Kidney epithelial cell (primary cell): ENCODE measurements around the gene COX6A1. TPM values are rescaled to one million over a fixed set of nuclear protein-coding genes. Genes with fewer than 3 reads are reported as not detected.

Experiments used
- DNase-seq: peaks from one replicate; pipeline ENCODE4 v3.0.0-alpha.2; 2010; ENCODE audit warnings: low read depth
- H3K27me3 ChIP-seq: 2 replicates; pipeline ENCODE4 v1.6.0; 2011; ENCODE audit warnings: low read length; ENCODE audit not compliant: control insufficient read depth, insufficient read depth
- H3K36me3 ChIP-seq: 2 replicates; pipeline ENCODE4 v1.5.1; 2011; ENCODE audit warnings: low read length; ENCODE audit not compliant: control insufficient read depth, insufficient read depth
- H3K4me3 ChIP-seq: 2 replicates; pipeline ENCODE4 v1.5.1; 2011; ENCODE audit warnings: low read depth, mild to moderate bottlenecking, control low read depth, low read length
- total RNA-seq: library from RNA; depleted of rRNA; stranded (reverse); fragments of >200 nt; gene quantifications from 2 replicates; pipeline ENCODE4 v1.2.3, GENCODE V29; 2015
- TF ChIP-seq, protein P1 (sequence below): IDR thresholded peaks from 2 replicates; pipeline ENCODE4 v1.5.1; 2011; ENCODE audit warnings: mild to moderate bottlenecking, moderate library complexity, low read length, control low read depth, inconsistent platforms; ENCODE audit not compliant: insufficient read depth, poor library complexity, severe bottlenecking

Gene COX6A1
- total RNA-seq, 1 donor from 2014 or later = 615 TPM

DNA sequence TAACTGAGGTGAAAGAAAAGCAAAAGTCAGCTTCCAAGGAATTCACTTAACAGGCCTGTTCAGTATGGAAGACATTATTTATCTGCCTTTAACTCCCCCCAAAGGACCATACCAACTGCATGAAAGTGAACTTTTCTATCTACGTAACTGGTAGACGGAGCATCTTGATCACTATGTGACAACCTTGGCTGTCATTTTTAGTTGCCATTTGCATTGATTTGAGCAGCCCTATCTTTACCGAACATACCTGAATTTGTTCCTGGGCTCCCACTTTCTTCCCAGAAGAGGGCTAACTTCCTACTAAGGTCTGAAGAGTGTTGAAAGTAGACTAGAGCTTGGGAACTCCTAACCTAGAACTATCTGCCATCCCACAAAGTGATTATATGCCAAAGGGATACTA lies 22.2 kb downstream of the COX6A1 start:
- H3K27me3 ChIP-seq = no peaks in the 10 kb centered on the region
- DNase-seq = no peak
- H3K36me3 ChIP-seq = peaks cover 3% of the 10 kb centered on the region
- no peak overlapping the region for H3K4me3 ChIP-seq
- TF ChIP-seq, protein P1, sequence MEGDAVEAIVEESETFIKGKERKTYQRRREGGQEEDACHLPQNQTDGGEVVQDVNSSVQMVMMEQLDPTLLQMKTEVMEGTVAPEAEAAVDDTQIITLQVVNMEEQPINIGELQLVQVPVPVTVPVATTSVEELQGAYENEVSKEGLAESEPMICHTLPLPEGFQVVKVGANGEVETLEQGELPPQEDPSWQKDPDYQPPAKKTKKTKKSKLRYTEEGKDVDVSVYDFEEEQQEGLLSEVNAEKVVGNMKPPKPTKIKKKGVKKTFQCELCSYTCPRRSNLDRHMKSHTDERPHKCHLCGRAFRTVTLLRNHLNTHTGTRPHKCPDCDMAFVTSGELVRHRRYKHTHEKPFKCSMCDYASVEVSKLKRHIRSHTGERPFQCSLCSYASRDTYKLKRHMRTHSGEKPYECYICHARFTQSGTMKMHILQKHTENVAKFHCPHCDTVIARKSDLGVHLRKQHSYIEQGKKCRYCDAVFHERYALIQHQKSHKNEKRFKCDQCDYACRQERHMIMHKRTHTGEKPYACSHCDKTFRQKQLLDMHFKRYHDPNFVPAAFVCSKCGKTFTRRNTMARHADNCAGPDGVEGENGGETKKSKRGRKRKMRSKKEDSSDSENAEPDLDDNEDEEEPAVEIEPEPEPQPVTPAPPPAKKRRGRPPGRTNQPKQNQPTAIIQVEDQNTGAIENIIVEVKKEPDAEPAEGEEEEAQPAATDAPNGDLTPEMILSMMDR = no peak

DNA sequence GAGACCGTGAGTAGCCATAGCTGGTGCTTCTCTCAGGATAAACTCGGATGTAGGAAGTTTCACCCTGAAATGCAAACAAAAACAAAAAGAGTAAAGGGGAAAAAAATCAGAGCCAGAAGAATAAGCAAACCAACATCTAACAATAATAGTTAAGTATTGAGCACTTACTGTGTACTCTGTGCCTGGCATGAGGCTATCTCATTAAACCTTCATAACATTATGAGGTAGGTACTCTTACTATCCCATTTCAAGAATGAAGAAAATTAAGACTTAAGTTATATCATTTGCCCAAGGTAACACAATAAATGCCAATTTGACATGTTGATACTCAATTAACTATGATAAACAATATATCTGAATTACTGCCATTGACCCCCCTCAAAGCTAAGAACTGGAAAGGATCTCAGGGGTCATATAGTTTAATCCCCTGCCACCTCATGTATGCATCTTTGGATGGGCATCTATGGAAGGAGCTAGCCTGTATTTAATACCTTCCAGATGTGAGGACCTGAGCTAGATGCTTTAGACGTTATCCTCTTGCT lies 24.3 kb downstream of the COX6A1 start:
- Histone ChIP-seq H3K27me3 (no peaks in the 10 kb centered on the region), H3K36me3 (peaks cover 3% of the 10 kb centered on the region), H3K4me3 (no peak overlapping the region)
- TF ChIP-seq, protein P1 = no peak
- DNase-seq = no peak

DNA sequence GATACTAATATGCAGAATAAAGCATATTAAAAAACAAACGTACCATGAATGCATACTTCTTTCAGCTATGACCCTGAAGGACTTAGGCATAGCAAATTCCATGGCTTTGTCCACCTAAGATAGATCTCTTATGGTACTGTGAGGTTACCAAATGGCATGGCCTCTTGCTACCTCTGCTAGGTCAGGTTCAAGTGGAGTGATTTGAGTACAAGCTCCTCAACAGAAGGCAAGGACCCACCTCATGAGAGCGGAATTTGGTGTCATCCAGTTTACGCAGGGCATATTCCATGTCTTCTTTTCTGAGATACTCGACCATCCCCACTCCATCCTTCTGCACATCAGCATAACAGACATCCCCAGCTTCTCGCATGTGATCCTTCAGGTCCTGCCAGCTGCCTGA lies 25.8 kb downstream of the COX6A1 start:
- H3K36me3 ChIP-seq = peaks cover 3% of the 10 kb centered on the region
- no peaks in the 10 kb centered on the region for H3K27me3 ChIP-seq
- no peak overlapping the region for H3K4me3 ChIP-seq
- TF ChIP-seq, protein P1 = no peak
- no peak for DNase-seq

DNA sequence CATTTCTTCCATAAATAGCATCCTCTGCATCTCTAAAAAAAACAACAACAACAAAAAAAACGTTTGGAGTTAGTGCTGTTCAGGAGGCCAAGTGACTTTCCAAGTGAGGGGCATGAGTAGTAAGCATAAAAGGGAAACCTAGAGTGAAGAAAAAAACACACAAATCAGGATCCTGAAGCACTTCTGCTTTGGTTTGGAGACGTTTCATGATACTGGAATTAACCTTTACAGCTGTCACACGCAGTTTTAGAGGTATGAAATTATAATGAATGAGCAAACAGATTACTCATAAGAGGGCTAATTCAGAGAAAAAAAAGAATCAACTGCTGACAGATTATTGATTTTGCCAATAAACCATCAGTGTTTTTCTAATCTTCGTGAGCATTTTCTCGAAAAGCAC lies 27.8 kb downstream of the COX6A1 start:
- TF ChIP-seq, protein P1 = no peak
- Histone ChIP-seq H3K27me3 (no peaks in the 10 kb centered on the region), H3K4me3 (no peak overlapping the region), H3K36me3 (peaks cover 3% of the 10 kb centered on the region)
- no peak for DNase-seq

DNA sequence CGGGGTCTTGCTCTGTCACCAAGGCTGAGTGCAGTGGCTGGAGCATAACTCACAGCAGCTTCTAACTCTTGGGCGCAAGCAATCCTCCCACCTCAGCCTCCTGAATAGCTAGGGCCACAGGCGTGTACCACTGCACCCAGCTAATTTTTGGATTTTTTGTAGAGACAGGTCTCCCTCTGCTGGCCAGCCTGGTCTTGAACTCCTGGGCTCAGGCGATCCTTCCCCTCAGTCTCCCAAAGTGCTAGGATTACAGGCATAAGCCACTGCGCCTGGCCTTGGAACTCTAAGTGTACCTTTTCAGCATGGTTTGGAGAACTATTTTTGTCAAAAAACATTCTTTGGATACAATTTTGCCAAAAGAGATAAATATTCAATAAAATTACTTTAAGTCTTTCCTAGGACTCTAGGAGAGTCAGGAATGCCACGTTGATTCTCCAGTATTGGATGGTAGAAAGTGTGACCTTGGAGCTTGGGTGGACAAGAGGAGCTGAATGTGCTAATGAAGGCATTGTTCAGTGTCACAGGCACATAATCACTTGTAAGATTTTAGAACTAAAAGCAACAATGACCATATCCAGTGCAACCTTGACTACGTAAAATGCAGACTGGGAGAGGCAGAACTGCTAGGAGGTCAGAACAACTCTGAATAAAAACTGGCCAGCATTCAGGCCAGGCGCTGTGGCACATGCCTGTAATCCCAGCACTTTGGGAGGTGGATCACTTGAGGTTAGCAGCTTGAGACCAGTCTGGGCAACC lies 28.8 kb downstream of the COX6A1 start:
- DNase-seq = no peak

More for the DNA sequence above, 28.8 kb downstream of the COX6A1 start:
- Histone ChIP-seq H3K27me3 (no peaks in the 10 kb centered on the region), H3K36me3 (peaks cover 3% of the 10 kb centered on the region), H3K4me3 (no peak overlapping the region)
- TF ChIP-seq, protein P1 = peak; percentile 57
